B cell (primary cell): ENCODE data around the gene ACTR2. TPM values are rescaled to one million over a fixed set of nuclear protein-coding genes. Genes with fewer than 3 reads are reported as not detected.

ENCODE experiments used
- ATAC-seq: fragments of 200-7000 bp; cut with Tn5 transposase; one replicate; pipeline ENCODE4 v1.10.0; 2021; ENCODE audit warnings: low read depth, mild to moderate bottlenecking, moderate number of reproducible peaks, moderate library complexity
- CTCF ChIA-PET: fragments of 350-600 bp; sonication (Branson Sonifier 250); formaldehyde crosslinking; loops from one replicate; lab custom pipeline; 2021; ENCODE audit warnings: antibody characterized with exemption, inconsistent platforms; lab: Charles Lee
- POLR2A ChIA-PET: fragments of 350-600 bp; sonication (Branson Sonifier 250); formaldehyde crosslinking; loops from one replicate; lab custom pipeline; 2021; ENCODE audit warnings: antibody characterized with exemption; lab: Charles Lee
- DNase-seq: peaks from one replicate; pipeline ENCODE4 v3.0.0; 2013
- H2AFZ ChIP-seq: 2 replicates; pipeline ENCODE4 v1.6.1; 2012; ENCODE audit warnings: mild to moderate bottlenecking, low read depth, low read length; ENCODE audit not compliant: insufficient read depth, poor library complexity, severe bottlenecking
- H3K27ac ChIP-seq, 2 donors: 1 replicate in 1 of 2; 2 replicates in 1 of 2; pipeline ENCODE4 v1.5.1; 2012 to 2013; ENCODE audit warnings: low read length in 2 of 2, mild to moderate bottlenecking in 2 of 2, moderate library complexity in 1 of 2
- H3K27me3 ChIP-seq, 4 experiments: fragments of 200-600 bp in 1 of 4; sonication (generic) in 1 of 4; replicated peaks in 1 of 4; 1 replicate in 2 of 4; 2 replicates in 2 of 4; pipeline versions ENCODE4 v1.6.1 to v1.7.0; 2013 to 2016; ENCODE audit warnings: low read length in 3 of 4, mild to moderate bottlenecking in 2 of 4, mixed read lengths in 1 of 4, moderate library complexity in 1 of 4; ENCODE audit not compliant: insufficient read depth in 4 of 4, control insufficient read depth in 3 of 4; ENCODE audit errors: control extremely low read depth in 1 of 4
- H3K36me3 ChIP-seq, 2 experiments: replicated peaks in 1 of 2; 1 replicate in 1 of 2; 2 replicates in 1 of 2; pipeline versions ENCODE4 v1.6.1 to v1.7.1; 2013; ENCODE audit warnings: low read length in 1 of 2; ENCODE audit not compliant: insufficient read depth in 2 of 2, control insufficient read depth in 1 of 2; ENCODE audit errors: control extremely low read depth in 1 of 2, extremely low read depth in 1 of 2
- H3K4me1 ChIP-seq, 2 donors: fragments of 200-600 bp in 1 of 2; sonication (generic) in 1 of 2; 1 replicate in 1 of 2; 2 replicates in 1 of 2; pipeline versions ENCODE4 v1.5.1 to v1.6.1; 2013 to 2017; ENCODE audit warnings: low read length in 2 of 2; ENCODE audit not compliant: control insufficient read depth in 2 of 2, insufficient read depth in 2 of 2
- H3K4me2 ChIP-seq: replicated peaks from 2 replicates; pipeline ENCODE3; 2012; ENCODE audit warnings: mild to moderate bottlenecking, low read depth, low read length; ENCODE audit not compliant: poor library complexity, severe bottlenecking
- H3K4me3 ChIP-seq, 5 experiments: fragments of 200-600 bp in 1 of 5; sonication (generic) in 1 of 5; 1 replicate in 3 of 5; 2 replicates in 2 of 5; pipeline versions ENCODE4 v1.5.1 to v1.7.0; 2011 to 2016; ENCODE audit warnings: low read length in 4 of 5, mild to moderate bottlenecking in 4 of 5, low read depth in 2 of 5, control low read depth in 1 of 5, moderate library complexity in 1 of 5; ENCODE audit not compliant: insufficient read depth in 1 of 5; ENCODE audit errors: control extremely low read depth in 1 of 5, extremely low read depth in 1 of 5
- H3K79me2 ChIP-seq: fragments of 200-600 bp; sonication (generic); one replicate; pipeline ENCODE4 v1.6.0; 2016; ENCODE audit warnings: low read length; ENCODE audit not compliant: control insufficient read depth, insufficient read depth
- H3K9ac ChIP-seq: fragments of 200-600 bp; sonication (generic); 2 replicates; pipeline ENCODE4 v1.6.1; 2017; ENCODE audit warnings: mild to moderate bottlenecking, low read length, moderate library complexity
- H3K9me3 ChIP-seq, 3 donors: one replicate each; pipeline versions ENCODE4 v1.6.1 to v1.7.1; 2013; ENCODE audit warnings: low read length in 2 of 3; ENCODE audit not compliant: control insufficient read depth in 2 of 3, insufficient read depth in 1 of 3; ENCODE audit errors: control extremely low read depth in 1 of 3
- H4K20me1 ChIP-seq: 2 replicates; pipeline ENCODE4 v1.6.0; 2012; ENCODE audit warnings: mild to moderate bottlenecking, low read length; ENCODE audit not compliant: insufficient read depth, control insufficient read depth, poor library complexity, severe bottlenecking
- H3K27ac Mint-ChIP-seq: one replicate; pipeline ENCODE4 v1.8.0; 2021; ENCODE audit warnings: mixed read lengths
- H3K27me3 Mint-ChIP-seq: one replicate; pipeline ENCODE4 v1.8.0; 2021; ENCODE audit warnings: mixed read lengths
- H3K4me1 Mint-ChIP-seq: one replicate; pipeline ENCODE4 v1.8.0; 2021; ENCODE audit warnings: mixed read lengths
- H3K4me3 Mint-ChIP-seq: one replicate; pipeline ENCODE4 v1.8.0; 2021; ENCODE audit warnings: mixed read lengths
- H3K9me3 Mint-ChIP-seq: one replicate; pipeline ENCODE4 v1.8.0; 2022; ENCODE audit warnings: mixed read lengths; ENCODE audit not compliant: insufficient read depth
- CTCF ChIP-seq: fragments of 200-600 bp; IDR thresholded peaks from one replicate; pipeline ENCODE4 v1.8.0; 2022; ENCODE audit warnings: antibody characterized with exemption, mild to moderate bottlenecking
- EZH2 ChIP-seq: IDR thresholded peaks from 2 replicates; pipeline ENCODE4 v1.6.1; 2012; ENCODE audit warnings: borderline replicate concordance, low read depth, mild to moderate bottlenecking, moderate library complexity, low read length; ENCODE audit not compliant: insufficient read depth, poor library complexity, severe bottlenecking
- WGBS: methylation state at CpG from one replicate; pipeline ENCODE4 v1.1.5; 2013; ENCODE audit warnings: missing lambda C conversion rate; ENCODE audit not compliant: insufficient coverage; 5-methylcytosine and 5-hydroxymethylcytosine counted together
- intact Hi-C: fragments of 100-400 bp; cut with micrococcal nuclease; formaldehyde crosslinking; loops from one replicate; pipeline ENCODE4 v1.10.0; 2022
- polyA plus RNA-seq: library from polyadenylated mRNA; depleted of rRNA; stranded (reverse); fragments of >200 nt; gene quantifications from 2 replicates; pipeline ENCODE4 v1.2.3, GENCODE V29; 2012
- total RNA-seq, 2 donors: library from RNA; stranded (reverse); fragments of 120-200 nt in 1 of 2; gene quantifications; 1 replicate in 1 of 2; 2 replicates in 1 of 2; pipeline versions ENCODE4 v1.2.3 to v1.2.4, GENCODE V29; 2013 to 2022

ACTR2 gene
- total and polyA plus RNA-seq, 2 donors (not counting 1 experiment from before 2014, with no cell fraction given): 41.8 to 284 TPM

DNA sequence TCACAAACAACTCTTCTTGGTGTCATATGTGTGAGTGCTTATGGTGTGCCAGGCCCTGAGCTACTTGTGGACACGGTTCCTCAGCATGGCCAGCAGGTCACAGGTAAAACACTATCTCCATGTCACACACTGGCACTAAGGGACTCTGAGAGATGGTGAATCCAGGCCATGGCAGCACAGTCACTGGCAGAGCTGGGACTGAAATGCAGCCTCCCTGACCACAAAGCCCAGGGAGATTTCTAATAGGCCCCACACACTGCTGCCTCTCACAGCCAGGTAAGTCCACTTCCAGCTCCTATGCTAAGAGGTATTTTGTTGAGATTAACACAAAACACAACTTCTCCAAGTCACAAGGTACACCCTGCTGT is 92.0 kb downstream of the ACTR2 start:
- no peak for ATAC-seq
- Histone ChIP-seq H3K4me2 (no peak overlapping the region), H3K27me3 (peaks cover 0 to 6% (median 3%) of the 10 kb centered on the region in 4 experiments), H3K4me1 (peaks cover 7 to 10% of the 10 kb centered on the region in 2 donors), H2AFZ (no peak overlapping the region), H4K20me1 (no peaks in the 10 kb centered on the region), H3K27ac (no peak overlapping the region), H3K9ac (no peak overlapping the region), H3K79me2 (no peaks in the 10 kb centered on the region), H3K4me3 (no peak overlapping the region), H3K36me3 (no peaks in the 10 kb centered on the region), H3K9me3 (peaks cover 0 to 8% (median 0%) of the 10 kb centered on the region in 3 donors)
- peaks cover 7% of the 10 kb centered on the region for H3K4me1 Mint-ChIP-seq
- 100% methylated on average over 1 of the region's 1 CpG for WGBS
- no peak for DNase-seq
- H3K27me3 Mint-ChIP-seq: peaks cover 20% of the 10 kb centered on the region
- H3K27ac Mint-ChIP-seq: no peak overlapping the region
- CTCF ChIA-PET: no interaction called here
- H3K4me3 Mint-ChIP-seq: no peak overlapping the region
- intact Hi-C loops: no loop called here
- H3K9me3 Mint-ChIP-seq: no peaks in the 10 kb centered on the region
- TF ChIP-seq EZH2 (no peak), CTCF (no peak)
- POLR2A ChIA-PET: no interaction called here

GRCh38 chr2:65320042-65320725 is 92.6 kb downstream of the ACTR2 start:
- WGBS: 67% methylated on average over 7 of the region's 9 CpGs
- H3K27me3 Mint-ChIP-seq: peaks cover 21% of the 10 kb centered on the region
- Histone ChIP-seq H3K27me3 (peaks cover 0 to 6% (median 3%) of the 10 kb centered on the region in 4 experiments), H3K27ac (no peak overlapping the region), H3K9ac (no peak overlapping the region), H3K36me3 (no peaks in the 10 kb centered on the region), H2AFZ (no peak overlapping the region), H3K9me3 (peaks cover 0 to 8% (median 0%) of the 10 kb centered on the region in 3 donors), H3K4me2 (no peak overlapping the region), H3K4me3 (no peak overlapping the region), H3K79me2 (no peaks in the 10 kb centered on the region), H4K20me1 (no peaks in the 10 kb centered on the region), H3K4me1 (peaks cover 7 to 10% of the 10 kb centered on the region in 2 donors)
- intact Hi-C loops: no loop called here
- H3K4me1 Mint-ChIP-seq: peaks cover 7% of the 10 kb centered on the region
- ATAC-seq: no peak
- ChIA-PET POLR2A (no interaction called here), CTCF (no interaction called here)
- DNase-seq: no peak
- no peak overlapping the region for H3K27ac Mint-ChIP-seq
- TF ChIP-seq CTCF (no peak), EZH2 (no peak)
- no peak overlapping the region for H3K4me3 Mint-ChIP-seq
- H3K9me3 Mint-ChIP-seq: no peaks in the 10 kb centered on the region
